Astrocyte (in vitro differentiated cells and primary cell): ENCODE results near the gene JSRP1.

Experiments
- EZH2 ChIP-seq: IDR thresholded peaks from 2 replicates; pipeline ENCODE4 v1.6.1; 2012; ENCODE audit warnings: mild to moderate bottlenecking, low read length, inconsistent platforms; ENCODE audit not compliant: insufficient read depth
- TF ChIP-seq, protein P1 (sequence below): IDR thresholded peaks from 2 replicates; pipeline ENCODE4 v1.5.1; 2011; ENCODE audit warnings: low read depth, mild to moderate bottlenecking, inconsistent platforms, low read length, moderate library complexity; ENCODE audit not compliant: insufficient read depth

DNA sequence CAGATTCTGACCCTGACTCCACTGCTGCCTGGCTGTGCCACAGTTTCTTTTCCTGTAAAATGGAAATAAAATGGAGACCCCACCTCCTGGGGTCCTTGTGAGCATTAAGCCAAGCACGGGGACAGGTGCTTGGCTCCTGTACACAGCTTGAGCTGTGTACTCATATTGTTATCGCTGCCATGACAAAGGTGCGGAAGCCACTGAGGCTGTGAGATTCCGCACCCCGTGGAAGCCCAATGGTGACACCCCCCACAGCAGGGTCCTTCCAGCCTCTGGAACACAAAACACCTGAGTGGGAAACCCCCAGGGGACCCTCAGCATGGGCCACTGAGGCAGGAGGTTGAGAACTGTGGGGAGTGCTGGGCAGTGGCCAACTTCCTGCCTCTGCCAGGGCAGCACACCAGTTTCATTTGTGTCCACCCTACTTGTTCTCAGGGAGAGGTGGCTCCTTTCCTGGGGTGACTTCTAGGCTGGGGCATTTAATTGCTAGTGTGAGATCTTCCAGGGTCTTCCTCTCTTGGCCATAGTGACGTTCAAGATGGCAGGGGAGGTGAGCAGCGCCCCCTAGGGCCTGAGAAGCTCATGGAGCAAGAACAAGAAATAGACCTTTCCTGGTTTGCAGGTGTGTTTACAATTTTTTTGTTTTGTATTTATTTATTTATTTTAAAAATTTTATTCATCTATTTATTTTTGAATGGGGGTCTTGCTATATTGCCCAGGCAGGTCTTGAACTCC, 5.4 kb upstream of the JSRP1 start:
- TF ChIP-seq, protein P1, sequence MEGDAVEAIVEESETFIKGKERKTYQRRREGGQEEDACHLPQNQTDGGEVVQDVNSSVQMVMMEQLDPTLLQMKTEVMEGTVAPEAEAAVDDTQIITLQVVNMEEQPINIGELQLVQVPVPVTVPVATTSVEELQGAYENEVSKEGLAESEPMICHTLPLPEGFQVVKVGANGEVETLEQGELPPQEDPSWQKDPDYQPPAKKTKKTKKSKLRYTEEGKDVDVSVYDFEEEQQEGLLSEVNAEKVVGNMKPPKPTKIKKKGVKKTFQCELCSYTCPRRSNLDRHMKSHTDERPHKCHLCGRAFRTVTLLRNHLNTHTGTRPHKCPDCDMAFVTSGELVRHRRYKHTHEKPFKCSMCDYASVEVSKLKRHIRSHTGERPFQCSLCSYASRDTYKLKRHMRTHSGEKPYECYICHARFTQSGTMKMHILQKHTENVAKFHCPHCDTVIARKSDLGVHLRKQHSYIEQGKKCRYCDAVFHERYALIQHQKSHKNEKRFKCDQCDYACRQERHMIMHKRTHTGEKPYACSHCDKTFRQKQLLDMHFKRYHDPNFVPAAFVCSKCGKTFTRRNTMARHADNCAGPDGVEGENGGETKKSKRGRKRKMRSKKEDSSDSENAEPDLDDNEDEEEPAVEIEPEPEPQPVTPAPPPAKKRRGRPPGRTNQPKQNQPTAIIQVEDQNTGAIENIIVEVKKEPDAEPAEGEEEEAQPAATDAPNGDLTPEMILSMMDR, result peak; percentile 48
- no peak for TF ChIP-seq EZH2
